K562 (cell line): Measurements from ENCODE around the gene DHTKD1. TPM values are rescaled to one million over a fixed set of nuclear protein-coding genes. Genes with fewer than 3 reads are reported as not detected.

Experiments used
- ARID1B ChIP-seq: fragments of 450-650 bp; IDR thresholded peaks from 2 replicates; pipeline ENCODE4 v1.6.1; 2016; ENCODE audit warnings: antibody characterized with exemption, mild to moderate bottlenecking, inconsistent platforms
- ERF ChIP-seq: fragments of 450-650 bp; formaldehyde crosslinking; IDR thresholded peaks from 2 replicates; pipeline ENCODE4 v1.4.0; 2020; ENCODE audit warnings: mild to moderate bottlenecking, mixed read lengths
- GABPB1 ChIP-seq: sonication (generic); formaldehyde crosslinking; IDR thresholded peaks from 2 replicates; pipeline ENCODE4 v1.8.0; 2022; ENCODE audit warnings: mild to moderate bottlenecking, missing genetic modification reagents
- HDAC3 ChIP-seq: fragments of 450-650 bp; IDR thresholded peaks from 2 replicates; pipeline ENCODE4 v1.6.1; 2018; ENCODE audit warnings: borderline replicate concordance, mild to moderate bottlenecking, moderate library complexity; ENCODE audit not compliant: partially characterized antibody
- HMG20B ChIP-seq: fragments of 250-450 bp; sonication (Bioruptor Pico); IDR thresholded peaks from 2 replicates; pipeline ENCODE4 v1.5.0; 2021; ENCODE audit warnings: mild to moderate bottlenecking
- HNRNPL ChIP-seq: fragments of 200-400 bp; formaldehyde crosslinking; IDR thresholded peaks from 2 replicates; pipeline ENCODE4 v1.6.1; 2017; ENCODE audit warnings: low read depth, mild to moderate bottlenecking, low read length
- MAFG ChIP-seq: fragments of 450-650 bp; conservative IDR thresholded peaks from 2 replicates; pipeline ENCODE4 v1.6.1; 2016; ENCODE audit warnings: missing genetic modification characterization, missing compliant biosample characterization
- MCM3 ChIP-seq: fragments of 450-650 bp; IDR thresholded peaks from 2 replicates; pipeline ENCODE4 v1.6.1; 2016
- NELFE ChIP-seq: IDR thresholded peaks from 2 replicates; pipeline ENCODE4 v1.6.1; 2011; ENCODE audit warnings: mild to moderate bottlenecking; ENCODE audit not compliant: insufficient read depth, insufficient read length
- PHF21A ChIP-seq: fragments of 450-650 bp; IDR thresholded peaks from 2 replicates; pipeline ENCODE4 v1.6.1; 2017; ENCODE audit warnings: low read depth, borderline replicate concordance
- RERE ChIP-seq: sonication (generic); formaldehyde crosslinking; IDR thresholded peaks from 2 replicates; pipeline ENCODE4 v1.8.0; 2023; ENCODE audit warnings: missing genetic modification reagents, mild to moderate bottlenecking, borderline replicate concordance
- SIN3A ChIP-seq, 2 experiments: fragments of 150-350 bp in 1 of 2; IDR thresholded peaks; 2 replicates each; pipeline ENCODE4 v1.6.1; 2011 to 2016; ENCODE audit warnings: borderline replicate concordance in 2 of 2, low read depth in 2 of 2, low read length in 2 of 2, mild to moderate bottlenecking in 2 of 2, moderate library complexity in 2 of 2; ENCODE audit not compliant: control insufficient read depth in 1 of 2
- SIX5 ChIP-seq, 2 experiments: IDR thresholded peaks; 2 replicates each; pipeline ENCODE4 v1.6.1; 2011; ENCODE audit warnings: low read length in 2 of 2, borderline replicate concordance in 1 of 2, low read depth in 1 of 2, mild to moderate bottlenecking in 1 of 2, moderate library complexity in 1 of 2; ENCODE audit not compliant: insufficient read depth in 1 of 2
- TAF1 ChIP-seq: IDR thresholded peaks from 2 replicates; pipeline ENCODE4 v1.6.1; 2011; ENCODE audit warnings: mild to moderate bottlenecking, low read length, moderate library complexity; ENCODE audit not compliant: insufficient read depth, control insufficient read depth, severe bottlenecking; ENCODE audit errors: extremely low read depth
- WHSC1 ChIP-seq: IDR thresholded peaks from one replicate; pipeline ENCODE4 v1.6.1; 2012; ENCODE audit warnings: low read length, control low read depth, inconsistent platforms
- ZNF41 ChIP-seq: fragments of 250-450 bp; sonication (Bioruptor Pico); conservative IDR thresholded peaks from 2 replicates; pipeline ENCODE4 v1.4.0; 2020; ENCODE audit warnings: mild to moderate bottlenecking
- ZNF79 ChIP-seq: fragments of 250-450 bp; sonication (Bioruptor Pico); IDR thresholded peaks from 2 replicates; pipeline ENCODE4 v1.4.0; 2020; ENCODE audit warnings: low read depth, mild to moderate bottlenecking, moderate library complexity
- polyA plus RNA-seq, 8 experiments: library from polyadenylated mRNA; depleted of rRNA in 4 of 8; stranded (reverse) in 5 of 8; unstranded in 3 of 8; fragments of >200 nt; fragmentation: Nextera tagmentation in 2 of 8; fragmentation: Illumina TruSeq in 1 of 8; extraction: Ambion mirVana in 2 of 8; extraction: Trizol in 1 of 8; gene quantifications; 2 replicates each; pipeline versions ENCODE4 v1.2.1 to v1.2.3, GENCODE V29; 2011 to 2014; ENCODE audit warnings: inconsistent platforms in 1 of 8, missing spikeins in 1 of 8
- total RNA-seq, 7 experiments: library from RNA; depleted of rRNA in 6 of 7; stranded (reverse); fragments of >200 nt in 6 of 7; fragmentation: Illumina TruSeq in 2 of 7; extraction: Trizol in 2 of 7; gene quantifications; 2 replicates each; pipeline versions ENCODE4 v1.2.1 to v1.2.3, GENCODE V29; 2011 to 2021; ENCODE audit warnings: low replicate concordance in 1 of 7
- TF ChIP-seq, protein P1 (sequence below): sonication (generic); formaldehyde crosslinking; IDR thresholded peaks from 2 replicates; pipeline ENCODE4 v1.8.0; 2022; ENCODE audit warnings: mild to moderate bottlenecking, missing genetic modification reagents
- TF ChIP-seq, protein P2 (sequence below): sonication (generic); formaldehyde crosslinking; IDR thresholded peaks from 2 replicates; pipeline ENCODE4 v1.9.0; 2022; ENCODE audit warnings: mild to moderate bottlenecking, missing genetic modification reagents
- TF ChIP-seq, protein P3 (sequence below): fragments of 250-450 bp; sonication (Bioruptor Pico); IDR thresholded peaks from 2 replicates; pipeline ENCODE4 v1.5.1; 2021; ENCODE audit warnings: mild to moderate bottlenecking

DHTKD1 gene
- total and polyA plus RNA-seq, 9 of the 15 experiments (the other 6 are each of a cell fraction or from before 2014, with no cell fraction given) = 3.1 to 19.7 (median 6.8) TPM

DNA sequence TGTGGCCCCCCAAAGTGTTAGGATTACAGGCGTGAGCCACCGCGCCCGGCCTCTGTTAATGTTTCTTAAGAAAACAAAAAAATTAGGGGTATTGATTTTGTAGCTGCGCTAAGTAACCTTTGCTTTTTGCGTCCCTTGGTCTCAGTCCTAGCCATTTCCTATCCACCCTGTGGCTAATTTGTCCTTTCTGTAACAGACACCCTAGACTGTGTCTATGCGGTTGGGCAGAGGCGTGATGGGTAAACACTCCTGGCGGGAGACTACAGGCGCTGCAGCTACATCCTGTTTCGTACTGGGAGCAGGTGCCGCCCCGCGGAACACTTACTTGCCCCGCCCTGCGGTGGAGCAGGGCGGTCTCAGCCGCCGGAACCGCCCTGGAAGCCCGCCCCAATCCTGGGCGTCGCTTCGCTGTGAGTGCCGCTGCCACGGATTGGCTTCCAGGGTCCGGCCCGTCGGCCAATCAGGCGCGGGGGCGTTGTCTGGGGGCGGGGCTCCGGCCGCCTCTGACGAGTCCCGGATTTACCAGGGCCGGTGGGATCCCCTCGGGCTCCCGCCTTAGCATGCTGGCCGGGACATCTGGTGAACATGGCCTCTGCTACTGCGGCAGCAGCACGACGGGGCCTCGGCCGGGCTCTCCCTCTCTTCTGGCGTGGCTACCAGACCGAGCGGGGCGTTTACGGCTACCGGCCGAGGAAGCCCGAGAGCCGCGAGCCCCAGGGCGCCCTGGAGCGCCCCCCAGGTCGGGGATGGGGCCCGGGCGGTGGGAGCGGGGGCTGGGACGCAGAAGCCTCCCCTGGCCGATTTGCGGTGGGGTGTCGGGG lies at the start of gene DHTKD1 (continued):
- TF ChIP-seq, protein P1, sequence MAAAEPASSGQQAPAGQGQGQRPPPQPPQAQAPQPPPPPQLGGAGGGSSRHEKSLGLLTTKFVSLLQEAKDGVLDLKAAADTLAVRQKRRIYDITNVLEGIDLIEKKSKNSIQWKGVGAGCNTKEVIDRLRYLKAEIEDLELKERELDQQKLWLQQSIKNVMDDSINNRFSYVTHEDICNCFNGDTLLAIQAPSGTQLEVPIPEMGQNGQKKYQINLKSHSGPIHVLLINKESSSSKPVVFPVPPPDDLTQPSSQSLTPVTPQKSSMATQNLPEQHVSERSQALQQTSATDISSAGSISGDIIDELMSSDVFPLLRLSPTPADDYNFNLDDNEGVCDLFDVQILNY = no peak
- no peak for TF ChIP-seq ERF
- TF ChIP-seq SIX5 (IDR thresholded peaks at IDR 0.05; ENCODE audit: borderline replicate concordance in 1 of 2, insufficient read depth in 1 of 2, low read depth in 1 of 2, low read length in 2 of 2) = no peak
- TF ChIP-seq MCM3 = no peak
- no peak for TF ChIP-seq ARID1B
- TF ChIP-seq WHSC1 = no peak
- peak; percentile 79 for TF ChIP-seq GABPB1 (CRISPR knock-in tag)
- no peak for TF ChIP-seq NELFE
- TF ChIP-seq ZNF79 (CRISPR knock-in tag) = no peak
- no peak for TF ChIP-seq RERE (CRISPR knock-in tag)
- TF ChIP-seq PHF21A = no peak; the same call in 1 of the 2 replicates
- TF ChIP-seq SIN3A (IDR thresholded peaks at IDR 0.05; ENCODE audit: borderline replicate concordance in 2 of 2, control insufficient read depth in 1 of 2, low read depth in 2 of 2, low read length in 2 of 2) = peak; percentile 19 to 79; a peak in 1 of 4 replicates
- no peak for TF ChIP-seq ZNF41 (CRISPR knock-in tag)
- TF ChIP-seq HMG20B (CRISPR knock-in tag) = no peak
- TF ChIP-seq HDAC3 = no peak
- peak; percentile 79 for TF ChIP-seq TAF1
- TF ChIP-seq, protein P2, sequence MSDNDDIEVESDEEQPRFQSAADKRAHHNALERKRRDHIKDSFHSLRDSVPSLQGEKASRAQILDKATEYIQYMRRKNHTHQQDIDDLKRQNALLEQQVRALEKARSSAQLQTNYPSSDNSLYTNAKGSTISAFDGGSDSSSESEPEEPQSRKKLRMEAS (CRISPR knock-in tag) = peak; percentile 58
- TF ChIP-seq, protein P3, sequence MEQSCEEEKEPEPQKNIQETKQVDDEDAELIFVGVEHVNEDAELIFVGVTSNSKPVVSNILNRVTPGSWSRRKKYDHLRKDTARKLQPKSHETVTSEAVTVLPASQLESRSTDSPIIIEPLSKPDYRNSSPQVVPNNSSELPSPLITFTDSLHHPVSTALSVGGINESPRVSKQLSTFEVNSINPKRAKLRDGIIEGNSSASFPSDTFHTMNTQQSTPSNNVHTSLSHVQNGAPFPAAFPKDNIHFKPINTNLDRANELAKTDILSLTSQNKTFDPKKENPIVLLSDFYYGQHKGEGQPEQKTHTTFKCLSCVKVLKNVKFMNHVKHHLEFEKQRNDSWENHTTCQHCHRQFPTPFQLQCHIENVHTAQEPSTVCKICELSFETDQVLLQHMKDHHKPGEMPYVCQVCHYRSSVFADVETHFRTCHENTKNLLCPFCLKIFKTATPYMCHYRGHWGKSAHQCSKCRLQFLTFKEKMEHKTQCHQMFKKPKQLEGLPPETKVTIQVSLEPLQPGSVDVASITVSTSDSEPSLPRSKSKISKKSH (CRISPR knock-in tag) = no peak
- TF ChIP-seq HNRNPL = no peak
- no peak for TF ChIP-seq MAFG (tag)
